KBM-7 (cell line): Measurements from ENCODE around the gene P4HTM.

Experiments used
- DNase-seq: peaks from one replicate; pipeline ENCODE4 v3.0.0-alpha.2; 2015
- in situ Hi-C: fragments of 300-500 bp; cut with MboI; formaldehyde crosslinking; loops from 2 replicates; pipeline ENCODE4 v1.14.3; 2020; ENCODE audit warnings: low sequenced_read_pairs, low pct_unique_long_range_greater_than_20kb, mixed read lengths

Gene P4HTM

GRCh38 chr3:48989796-48990635 is at the start of gene P4HTM:
Gene P4HTM, plus strand, starts transcription at chr3:48990241. Its CDS starts 16 bp downstream, at chr3:48990257.
- DNase-seq, result peak; percentile 83
- in situ Hi-C loops, result no loop called here

GRCh38 chr3:48945432-48945831 is 44.6 kb upstream of the P4HTM start:
- in situ Hi-C loops, result no loop called here
- DNase-seq, result no peak

- no peak for DNase-seq
- in situ Hi-C loops, result no loop called here
Observed at GRCh38 chr3:48945891-48946549, 44.0 kb upstream of the P4HTM start.

GRCh38 chr3:48949376-48949717 is 40.7 kb upstream of the P4HTM start:
- in situ Hi-C loops, result no loop called here

GRCh38 chr3:48950051-48950450 is 40.0 kb upstream of the P4HTM start:
- no peak for DNase-seq
- in situ Hi-C loops, result no loop called here

More at GRCh38 chr3:48949376-48949717, 40.7 kb upstream of the P4HTM start:
- DNase-seq, result no peak

- in situ Hi-C loops, result no loop called here
- DNase-seq, result no peak
Observed at GRCh38 chr3:48951764-48952163, 38.3 kb upstream of the P4HTM start.

GRCh38 chr3:48952510-48953118 is 37.4 kb upstream of the P4HTM start:
- peak; percentile 43 for DNase-seq
- in situ Hi-C loops, result no loop called here

- in situ Hi-C loops, result no loop called here
- DNase-seq, result no peak
Observed at GRCh38 chr3:48957006-48957705, 32.9 kb upstream of the P4HTM start.

GRCh38 chr3:48960841-48961413 is 29.1 kb upstream of the P4HTM start:
- DNase-seq, result no peak
- in situ Hi-C loops, result no loop called here

GRCh38 chr3:48962340-48962739 is 27.7 kb upstream of the P4HTM start:
- in situ Hi-C loops, result no loop called here
- no peak for DNase-seq

GRCh38 chr3:48962939-48963338 is 27.1 kb upstream of the P4HTM start:
- DNase-seq, result no peak
- in situ Hi-C loops, result no loop called here

- DNase-seq, result no peak
- in situ Hi-C loops, result no loop called here
Observed at GRCh38 chr3:48963591-48963990, 26.4 kb upstream of the P4HTM start.

GRCh38 chr3:48966367-48966766 is 23.7 kb upstream of the P4HTM start:
- no peak for DNase-seq
- in situ Hi-C loops, result no loop called here

- no peak for DNase-seq
- in situ Hi-C loops, result no loop called here
Observed at GRCh38 chr3:48966876-48967361, 23.1 kb upstream of the P4HTM start.

- DNase-seq, result no peak
- in situ Hi-C loops, result no loop called here
Observed at GRCh38 chr3:48970586-48970985, 19.5 kb upstream of the P4HTM start.

GRCh38 chr3:48974076-48974864 is 15.8 kb upstream of the P4HTM start:
- in situ Hi-C loops, result no loop called here
- no peak for DNase-seq

GRCh38 chr3:48979451-48979850 is 10.6 kb upstream of the P4HTM start:
- in situ Hi-C loops, result no loop called here
- no peak for DNase-seq

GRCh38 chr3:48980295-48980694 is 9.7 kb upstream of the P4HTM start:
- no peak for DNase-seq
- in situ Hi-C loops, result no loop called here

GRCh38 chr3:48982016-48982415 is 8.0 kb upstream of the P4HTM start:
- in situ Hi-C loops, result no loop called here
- no peak for DNase-seq
